CD4-positive, alpha-beta T cell treated with Interleukin-2 at 100 ng/mL for 4 hours (primary cell): ENCODE data around the gene CDK16.
A peak's percentile ranks its signal among the peaks of the same experiment; 100 is the strongest.

ENCODE experiments used
- DNase-seq: peaks from one replicate; pipeline ENCODE4 v3.0.0-alpha.2; 2020; ENCODE audit warnings: low spot score

The CDK16 gene

DNA sequence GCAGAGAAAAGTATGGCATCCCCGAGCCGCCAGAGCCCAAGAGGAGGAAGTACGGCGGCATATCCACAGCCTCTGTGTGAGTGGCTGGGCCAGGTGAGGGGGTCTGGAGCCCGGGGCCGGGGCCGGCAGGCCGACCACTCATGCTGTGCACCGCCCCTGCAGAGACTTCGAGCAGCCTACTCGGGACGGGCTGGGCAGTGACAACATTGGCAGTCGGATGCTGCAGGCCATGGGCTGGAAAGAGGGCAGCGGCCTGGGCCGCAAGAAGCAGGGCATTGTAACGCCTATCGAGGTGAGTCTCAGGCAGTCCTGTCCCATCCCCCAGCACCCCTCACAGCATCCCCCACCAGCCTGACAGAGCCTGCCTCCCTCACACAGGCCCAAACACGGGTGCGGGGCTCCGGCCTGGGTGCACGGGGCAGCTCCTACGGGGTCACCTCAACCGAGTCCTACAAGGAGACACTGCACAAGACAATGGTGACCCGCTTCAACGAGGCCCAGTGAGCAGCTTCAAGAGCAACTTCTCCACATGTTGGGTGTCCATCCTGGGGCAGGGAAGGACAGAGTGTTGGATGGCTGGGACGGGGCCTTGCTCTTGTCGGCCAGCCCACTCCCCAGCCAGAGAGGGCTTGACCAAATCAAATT is 32.3 kb upstream of the CDK16 start:
- no peak for DNase-seq

DNA sequence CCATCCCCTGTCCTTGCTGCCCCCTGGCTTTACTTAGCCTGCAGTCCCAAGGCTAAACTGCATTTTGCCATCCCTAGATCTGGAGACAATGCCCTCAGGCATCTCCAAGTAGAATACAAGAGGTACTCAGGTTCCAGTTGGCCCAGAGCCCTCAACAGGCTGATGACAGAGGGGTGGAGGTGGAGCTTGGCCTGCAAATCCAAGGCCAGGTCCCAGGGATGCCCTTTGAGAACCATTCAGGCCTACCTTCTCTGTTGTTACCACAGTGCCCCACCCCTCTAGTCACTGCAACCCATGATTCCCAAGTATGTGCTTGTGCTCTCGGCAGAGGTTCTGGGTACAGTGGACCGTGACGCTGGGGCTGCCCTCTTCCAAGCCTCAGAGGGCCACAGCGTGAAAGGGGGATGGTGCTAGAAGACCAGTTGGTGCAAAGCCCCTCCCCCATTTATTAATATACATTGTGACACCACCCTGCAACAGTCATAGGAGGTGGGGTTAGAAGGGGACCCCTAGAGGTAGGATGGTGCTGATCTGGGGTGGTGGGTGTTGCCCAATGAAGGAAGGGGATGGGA is 31.3 kb upstream of the CDK16 start:
- no peak for DNase-seq

DNA sequence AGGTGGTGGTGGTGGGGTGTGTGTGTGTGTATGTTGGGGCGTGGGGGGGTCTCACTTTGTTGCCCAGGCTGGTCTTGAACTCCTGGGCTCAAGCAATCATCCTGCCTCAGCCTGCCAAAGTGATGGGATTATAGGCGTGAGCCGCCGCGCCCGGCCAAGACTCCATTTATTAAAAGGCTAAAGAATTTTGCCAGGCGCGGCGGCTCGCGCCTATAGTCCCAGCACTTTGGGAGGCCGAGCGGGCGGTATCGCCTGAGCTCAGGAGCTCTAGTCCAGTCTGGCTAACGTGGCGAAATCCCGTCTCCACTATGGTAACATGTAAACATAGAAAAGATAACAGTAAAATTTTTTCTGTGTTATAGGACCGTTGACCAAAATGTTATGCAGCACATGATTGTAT is 28.6 kb upstream of the CDK16 start:
- DNase-seq: no peak

- peak; percentile 86 for DNase-seq
Observed at GRCh38 chrX:47190445-47191269, 27.8 kb upstream of the CDK16 start.

- peak; percentile 70 for DNase-seq
Observed at GRCh38 chrX:47191331-47191730, 27.1 kb upstream of the CDK16 start.

DNA sequence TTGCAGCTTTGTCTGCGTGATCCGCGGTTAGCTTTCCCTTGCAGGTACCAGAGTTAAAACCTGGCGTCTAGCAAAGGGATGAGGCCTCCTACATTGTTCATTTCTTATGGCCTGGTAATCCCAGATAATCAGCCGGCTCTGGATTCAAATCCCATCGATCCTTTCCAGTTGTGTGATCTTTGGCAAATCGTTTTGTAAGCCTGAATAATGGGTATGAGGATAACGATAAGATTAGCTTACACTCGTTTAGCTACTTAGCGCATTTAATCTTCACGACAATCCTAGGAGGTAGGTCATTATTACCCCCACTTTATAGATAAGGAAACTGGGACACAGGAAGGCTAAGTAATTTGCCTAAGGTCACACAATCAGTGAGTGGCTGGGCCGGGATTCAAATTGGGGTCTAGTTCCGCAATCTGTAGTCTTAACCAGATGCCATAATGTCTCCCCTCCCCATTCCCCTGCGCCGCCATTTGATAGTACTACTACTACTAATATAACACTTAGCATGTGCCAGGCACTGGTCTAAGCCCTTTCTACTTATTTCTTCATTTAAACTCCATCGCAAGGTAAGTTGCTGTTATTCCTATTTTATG is 26.6 kb upstream of the CDK16 start:
- DNase-seq: no peak

GRCh38 chrX:47193475-47194193 is 24.8 kb upstream of the CDK16 start, which contains the start of gene UBA1:
Gene UBA1, plus strand, starts transcription at chrX:47193829. Its CDS starts 4,974 bp downstream, at chrX:47198803.
- DNase-seq: peak; percentile 94

GRCh38 chrX:47194194-47194787 is 24.2 kb upstream of the CDK16 start:
- no peak for DNase-seq

DNA sequence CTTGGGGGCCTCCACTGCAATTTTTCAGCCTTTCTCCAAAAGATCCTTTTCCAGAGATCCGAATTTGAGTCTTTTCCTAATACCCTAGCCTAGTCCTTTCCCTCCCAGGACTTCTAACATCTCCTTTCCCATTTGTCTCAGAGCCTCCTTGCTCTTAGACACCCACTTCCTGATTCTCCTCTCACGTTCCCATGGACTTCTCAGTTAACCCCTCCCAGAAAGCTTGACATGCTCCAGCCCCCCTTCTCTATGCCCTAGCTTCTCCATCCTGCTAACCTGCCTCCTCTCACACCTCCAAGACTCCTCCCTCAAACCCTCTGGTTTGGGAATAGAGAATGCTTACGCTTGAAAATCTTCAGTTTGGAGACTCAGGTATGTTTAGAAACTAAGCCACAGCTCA is 22.4 kb upstream of the CDK16 start:
- DNase-seq: no peak

DNA sequence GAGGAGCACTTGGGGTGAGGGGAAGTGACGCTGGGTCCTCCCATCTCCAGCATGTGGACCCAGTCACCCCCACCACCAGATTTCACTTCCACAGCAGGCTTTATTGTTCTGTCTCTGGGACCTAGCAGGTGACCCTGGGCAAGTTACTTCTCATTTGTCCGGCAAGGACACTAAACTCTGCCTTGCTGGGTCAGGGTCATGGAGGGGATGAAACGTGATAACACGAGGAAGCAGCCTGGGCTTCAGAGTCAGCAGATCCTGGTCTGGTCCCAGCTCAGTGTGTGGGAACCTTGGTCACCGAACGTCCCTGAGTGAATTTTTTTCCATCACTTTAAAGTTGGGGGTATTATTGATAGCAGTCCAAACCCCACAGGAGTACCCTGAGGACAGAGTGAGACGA is 21.0 kb upstream of the CDK16 start:
- no peak for DNase-seq

DNA sequence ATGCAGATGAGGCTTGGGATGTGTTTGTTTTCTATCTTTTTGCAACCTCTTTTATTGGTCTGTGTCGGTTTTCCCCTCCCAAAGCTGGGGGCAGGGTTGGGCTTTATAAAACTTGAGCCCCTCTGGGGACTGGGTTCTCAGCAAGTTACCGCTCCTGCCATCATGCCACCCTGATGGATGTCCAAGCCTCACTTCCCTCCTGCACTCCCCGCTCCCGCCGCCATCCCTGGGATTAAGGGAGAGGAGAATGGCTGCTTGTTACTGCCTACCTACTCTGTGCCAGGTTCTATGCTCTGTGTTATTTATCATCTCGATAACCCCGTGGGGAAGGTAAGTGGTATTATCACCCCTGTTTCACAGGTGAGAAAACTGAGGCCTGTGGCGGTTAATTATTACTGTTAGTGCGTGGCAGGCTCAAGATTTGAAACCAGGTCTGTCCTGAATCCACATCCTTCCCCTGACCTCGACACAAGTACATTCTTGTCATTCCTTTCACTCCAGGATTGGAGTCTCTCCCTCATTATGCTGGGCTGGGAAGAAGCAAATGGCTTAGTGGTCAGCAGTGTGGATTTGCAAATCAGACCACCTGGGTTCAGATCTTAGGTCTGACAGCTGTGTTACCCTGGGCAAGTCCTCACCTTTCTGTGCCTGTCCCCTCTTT is 20.3 kb upstream of the CDK16 start:
- DNase-seq: no peak

DNA sequence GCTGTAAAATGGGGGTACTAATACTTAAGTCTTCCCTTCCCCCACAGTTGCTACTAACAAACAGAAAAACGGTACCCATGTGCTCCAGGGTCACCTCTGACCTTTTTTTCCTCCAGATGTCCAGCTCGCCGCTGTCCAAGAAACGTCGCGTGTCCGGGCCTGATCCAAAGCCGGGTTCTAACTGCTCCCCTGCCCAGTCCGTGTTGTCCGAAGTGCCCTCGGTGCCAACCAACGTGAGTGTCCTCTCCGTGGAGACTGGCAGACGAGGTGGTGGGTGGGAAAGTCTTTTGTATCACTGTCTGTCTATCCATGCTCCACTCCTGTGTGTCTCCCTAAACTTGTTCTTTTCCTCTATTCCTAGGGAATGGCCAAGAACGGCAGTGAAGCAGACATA is 19.8 kb upstream of the CDK16 start:
- DNase-seq: no peak

DNA sequence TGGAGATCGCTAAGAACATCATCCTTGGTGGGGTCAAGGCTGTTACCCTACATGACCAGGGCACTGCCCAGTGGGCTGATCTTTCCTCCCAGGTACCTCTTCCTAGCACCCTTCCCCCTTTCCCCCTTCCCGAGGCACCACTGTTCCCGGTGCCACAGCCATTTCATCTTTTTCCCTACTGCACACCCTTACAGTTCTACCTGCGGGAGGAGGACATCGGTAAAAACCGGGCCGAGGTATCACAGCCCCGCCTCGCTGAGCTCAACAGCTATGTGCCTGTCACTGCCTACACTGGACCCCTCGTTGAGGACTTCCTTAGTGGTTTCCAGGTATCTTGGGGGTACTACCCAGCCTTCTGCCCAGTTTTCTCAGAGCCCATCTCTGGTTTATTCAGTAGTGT is 19.2 kb upstream of the CDK16 start:
- no peak for DNase-seq

- DNase-seq: no peak
Observed at GRCh38 chrX:47200385-47201150, 17.9 kb upstream of the CDK16 start.

DNA sequence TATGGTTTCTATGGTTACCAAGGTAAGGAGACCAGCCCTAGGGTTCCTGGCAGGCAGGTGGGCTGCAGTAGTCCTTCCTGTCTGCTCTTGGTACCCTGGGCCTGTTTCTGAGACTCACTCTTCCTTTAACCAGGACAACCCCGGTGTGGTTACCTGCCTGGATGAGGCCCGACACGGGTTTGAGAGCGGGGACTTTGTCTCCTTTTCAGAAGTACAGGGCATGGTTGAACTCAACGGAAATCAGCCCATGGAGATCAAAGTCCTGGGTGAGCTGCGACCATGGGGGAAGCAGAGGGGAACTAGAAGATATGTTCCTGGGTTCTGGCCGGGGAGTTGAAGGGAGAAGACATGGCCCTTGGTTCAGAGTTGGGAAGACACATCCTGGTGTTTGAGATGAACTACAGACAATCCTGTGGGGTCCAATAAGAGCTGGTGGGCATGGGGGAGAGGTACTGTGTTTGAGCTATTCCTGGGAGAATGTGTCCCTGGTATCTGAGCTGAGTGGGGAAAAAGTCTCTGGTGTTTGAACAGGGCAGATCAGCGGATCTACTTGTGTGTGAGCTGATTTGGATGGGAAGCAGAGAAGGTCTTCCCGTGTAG is 17.0 kb upstream of the CDK16 start:
- DNase-seq: no peak

DNA sequence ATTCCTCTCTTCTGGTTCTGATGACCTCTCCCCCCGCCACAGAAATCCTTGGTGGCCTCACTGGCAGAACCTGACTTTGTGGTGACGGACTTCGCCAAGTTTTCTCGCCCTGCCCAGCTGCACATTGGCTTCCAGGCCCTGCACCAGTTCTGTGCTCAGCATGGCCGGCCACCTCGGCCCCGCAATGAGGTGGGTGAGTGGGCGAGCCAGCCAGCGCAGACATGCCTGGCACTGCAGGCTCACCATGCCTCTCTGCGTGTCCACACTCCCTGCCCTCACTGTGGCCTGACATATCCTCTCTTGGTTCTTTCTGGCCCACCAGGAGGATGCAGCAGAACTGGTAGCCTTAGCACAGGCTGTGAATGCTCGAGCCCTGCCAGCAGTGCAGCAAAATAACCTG is 16.2 kb upstream of the CDK16 start:
- DNase-seq: no peak

DNA sequence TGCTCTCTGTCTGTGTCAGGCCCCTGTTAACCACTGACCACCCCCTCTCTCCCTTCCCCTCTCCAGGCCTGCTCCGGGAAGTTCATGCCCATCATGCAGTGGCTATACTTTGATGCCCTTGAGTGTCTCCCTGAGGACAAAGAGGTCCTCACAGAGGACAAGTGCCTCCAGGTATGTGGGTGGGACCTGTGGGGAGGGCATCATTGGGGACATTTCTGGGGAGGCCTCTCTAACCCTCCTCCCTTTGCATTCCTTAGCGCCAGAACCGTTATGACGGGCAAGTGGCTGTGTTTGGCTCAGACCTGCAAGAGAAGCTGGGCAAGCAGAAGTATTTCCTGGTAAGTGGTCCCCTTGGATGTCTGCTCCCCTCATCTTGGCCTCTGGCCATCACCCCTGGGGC is 15.6 kb upstream of the CDK16 start:
- no peak for DNase-seq

DNA sequence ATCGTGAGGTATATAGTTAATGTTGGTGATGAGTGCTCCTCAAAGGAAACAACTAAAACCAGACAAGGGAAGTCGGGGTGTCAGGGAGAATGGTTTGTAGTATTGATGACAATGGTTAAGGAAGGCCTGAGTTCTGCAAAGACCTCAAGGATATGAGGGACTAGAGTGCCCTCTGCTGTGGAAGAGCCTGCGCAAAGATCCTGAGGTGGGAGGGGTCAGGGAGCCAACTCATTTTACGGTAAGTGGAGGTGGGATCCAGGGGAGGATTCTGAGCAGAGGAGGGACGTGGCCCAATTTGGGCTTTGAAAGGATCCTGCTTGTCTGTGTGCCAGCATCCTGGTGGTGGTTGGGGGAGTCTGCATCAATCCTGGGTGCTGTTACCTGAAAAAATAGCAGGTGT is 13.5 kb upstream of the CDK16 start:
- no peak for DNase-seq

- DNase-seq: no peak
Observed at GRCh38 chrX:47206316-47206715, 12.2 kb upstream of the CDK16 start.

DNA sequence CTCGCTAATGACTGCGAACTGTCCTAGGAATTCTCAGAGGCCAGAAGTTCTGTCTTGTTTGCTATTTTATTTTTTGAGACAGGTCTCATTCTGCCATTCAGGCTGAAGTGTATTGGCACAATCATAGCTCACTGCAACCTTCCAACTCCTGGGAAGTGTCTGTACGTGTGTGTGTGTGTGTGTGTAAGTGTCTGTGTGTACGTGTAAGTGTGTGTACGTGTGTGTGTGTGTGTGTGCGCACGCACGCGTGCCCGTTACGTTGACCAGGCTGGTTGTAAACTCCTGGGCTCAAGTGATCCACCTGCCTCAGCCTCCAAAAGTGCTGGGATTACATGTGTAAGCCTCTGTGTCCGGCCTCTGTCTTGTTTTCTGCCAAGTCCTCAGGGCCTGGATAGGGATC is 10.4 kb upstream of the CDK16 start:
- DNase-seq: no peak
